Right lobe of liver (tissue), 4 donors: ENCODE measurements around the gene HSF4.

ENCODE experiments used
- POLR2A ChIP-seq: fragments of 450-650 bp; IDR thresholded peaks from one replicate; pipeline ENCODE4 v1.6.1; 2017; ENCODE audit warnings: antibody characterized with exemption, mild to moderate bottlenecking
- TF ChIP-seq, protein P1 (sequence below), 4 donors: fragments of 200-600 bp in 3 of 4; fragments of 450-650 bp in 1 of 4; IDR thresholded peaks; one replicate each; pipeline versions ENCODE4 v1.5.1 to v1.8.0; 2016 to 2022; ENCODE audit warnings: antibody characterized with exemption in 4 of 4, mild to moderate bottlenecking in 2 of 4
- donor health status: DM: no; HTN: no; CAD: no.
- donor health status: DM: no; HTN: no; CAD: no.
- donor health status: DM: no; HTN: yes; CAD: no.

DNA sequence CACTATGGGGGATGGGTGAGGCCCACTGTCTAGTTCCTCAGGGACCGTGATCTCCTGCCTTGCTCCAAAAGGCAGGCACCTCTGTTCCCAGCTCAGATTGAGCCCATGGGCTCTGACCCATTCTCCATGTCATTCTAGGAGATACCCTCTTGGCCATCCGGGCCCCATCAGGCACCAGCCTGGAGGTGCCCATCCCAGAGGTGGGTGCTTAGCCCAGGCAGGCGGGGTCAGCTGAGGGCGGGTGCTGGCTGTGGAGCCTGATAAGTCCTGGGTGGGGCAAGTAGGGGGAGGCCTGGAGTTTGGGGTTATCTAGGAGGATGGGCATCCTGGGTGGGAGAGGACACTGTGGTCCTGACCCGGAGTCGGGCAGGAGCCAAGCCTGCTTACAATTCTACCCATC, 29.7 kb downstream of the HSF4 start:
- TF ChIP-seq, protein P1, sequence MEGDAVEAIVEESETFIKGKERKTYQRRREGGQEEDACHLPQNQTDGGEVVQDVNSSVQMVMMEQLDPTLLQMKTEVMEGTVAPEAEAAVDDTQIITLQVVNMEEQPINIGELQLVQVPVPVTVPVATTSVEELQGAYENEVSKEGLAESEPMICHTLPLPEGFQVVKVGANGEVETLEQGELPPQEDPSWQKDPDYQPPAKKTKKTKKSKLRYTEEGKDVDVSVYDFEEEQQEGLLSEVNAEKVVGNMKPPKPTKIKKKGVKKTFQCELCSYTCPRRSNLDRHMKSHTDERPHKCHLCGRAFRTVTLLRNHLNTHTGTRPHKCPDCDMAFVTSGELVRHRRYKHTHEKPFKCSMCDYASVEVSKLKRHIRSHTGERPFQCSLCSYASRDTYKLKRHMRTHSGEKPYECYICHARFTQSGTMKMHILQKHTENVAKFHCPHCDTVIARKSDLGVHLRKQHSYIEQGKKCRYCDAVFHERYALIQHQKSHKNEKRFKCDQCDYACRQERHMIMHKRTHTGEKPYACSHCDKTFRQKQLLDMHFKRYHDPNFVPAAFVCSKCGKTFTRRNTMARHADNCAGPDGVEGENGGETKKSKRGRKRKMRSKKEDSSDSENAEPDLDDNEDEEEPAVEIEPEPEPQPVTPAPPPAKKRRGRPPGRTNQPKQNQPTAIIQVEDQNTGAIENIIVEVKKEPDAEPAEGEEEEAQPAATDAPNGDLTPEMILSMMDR (IDR thresholded peaks at IDR 0.05), result no peak
- no peak for TF ChIP-seq POLR2A
